Ovary (tissue), 9 donors: ENCODE results near the gene KREMEN1. TPM values are rescaled to one million over a fixed set of nuclear protein-coding genes. Genes with fewer than 3 reads are reported as not detected.

Experiments used
- DNase-seq, 5 donors: peaks; one replicate each; pipeline ENCODE4 v3.0.0-alpha.2; 2019 to 2020
- H3K27ac ChIP-seq, 2 donors: fragments of 200-600 bp; one replicate each; pipeline versions ENCODE4 v1.5.1 to v1.8.0; 2019 to 2022
- H3K27me3 ChIP-seq: fragments of 200-600 bp; one replicate; pipeline ENCODE4 v1.8.0; 2022
- H3K36me3 ChIP-seq: fragments of 200-600 bp; sonication (generic); one replicate; pipeline ENCODE4 v1.5.1; 2019
- H3K4me1 ChIP-seq: one replicate; pipeline ENCODE4 v1.8.1; 2013; ENCODE audit warnings: mild to moderate bottlenecking, moderate library complexity; ENCODE audit not compliant: insufficient read depth
- H3K4me3 ChIP-seq: fragments of 200-600 bp; sonication (generic); one replicate; pipeline ENCODE4 v1.5.1; 2017
- H3K9me3 ChIP-seq, 2 donors: fragments of 200-600 bp in 1 of 2; sonication (generic) in 1 of 2; one replicate each; pipeline versions ENCODE4 v1.5.1 to v1.8.1; 2013 to 2019; ENCODE audit warnings: mild to moderate bottlenecking in 1 of 2, moderate library complexity in 1 of 2
- EP300 ChIP-seq: sonication (generic); formaldehyde crosslinking; IDR thresholded peaks from one replicate; pipeline ENCODE4 v1.6.1; 2017; ENCODE audit warnings: antibody characterized with exemption
- POLR2A ChIP-seq: fragments of 450-650 bp; IDR thresholded peaks from one replicate; pipeline ENCODE4 v1.6.1; 2017; ENCODE audit warnings: antibody characterized with exemption, mild to moderate bottlenecking, moderate library complexity
- WGBS, 3 donors: extraction: QIAGEN DNeasy Blood & Tissue Kit in 1 of 3; methylation state at CpG; one replicate each; pipeline versions ENCODE4 v1.1.5 to v1.1.7; 2013 to 2017; 5-methylcytosine and 5-hydroxymethylcytosine counted together
- intact Hi-C, 4 donors: fragments of 100-400 bp; cut with DNase I; formaldehyde crosslinking; loops; one replicate each; pipeline versions ENCODE4 v1.11.0 to v1.15.1; 2022 to 2023
- polyA plus RNA-seq, 2 donors: library from polyadenylated mRNA; stranded (reverse); fragments of 200-250 nt in 1 of 2; fragments of 350-450 nt in 1 of 2; fragmentation: Illumina TruSeq in 1 of 2; extraction: RNeasy Lipid Tissue Mini Kit (QIAGEN cat#74804) in 1 of 2; gene quantifications; one replicate each; pipeline ENCODE4 v1.2.3, GENCODE V29; 2013 to 2014
- total RNA-seq, 7 donors: library from RNA; depleted of rRNA in 2 of 7; stranded (reverse); fragments of >200 nt in 2 of 7; fragmentation: NEBNext Ultra II Directional in 3 of 7; extraction: Animal tissue kit (Norgen Biotek cat#: 25700) in 3 of 7; gene quantifications; one replicate each; pipeline versions ENCODE4 v1.1.0 to v1.2.4, GENCODE V29; 2016 to 2023
- TF ChIP-seq, protein P1 (sequence below), 3 donors: fragments of 450-650 bp in 2 of 3; fragments of 200-600 bp in 1 of 3; IDR thresholded peaks; one replicate each; pipeline versions ENCODE4 v1.5.1 to v1.8.0; 2016 to 2022; ENCODE audit warnings: antibody characterized with exemption in 3 of 3, mild to moderate bottlenecking in 1 of 3
- donor health status: DM: no; HTN: no; CAD: no; lungs with moderate emphysema.
- donor health status: DM: no; HTN: no; CAD: no.
- donor health status: Bipolar disorder and iron deficiency.
- donor health status: DM: yes; HTN: yes; CAD: no.
- donor health status: DM: no; HTN: no; CAD: no.
- donor health status: DM: yes; HTN: yes; CAD: no.

The KREMEN1 gene
- total and polyA plus RNA-seq, 9 donors, result 15.4 to 49.5 (median 35.6) TPM

DNA sequence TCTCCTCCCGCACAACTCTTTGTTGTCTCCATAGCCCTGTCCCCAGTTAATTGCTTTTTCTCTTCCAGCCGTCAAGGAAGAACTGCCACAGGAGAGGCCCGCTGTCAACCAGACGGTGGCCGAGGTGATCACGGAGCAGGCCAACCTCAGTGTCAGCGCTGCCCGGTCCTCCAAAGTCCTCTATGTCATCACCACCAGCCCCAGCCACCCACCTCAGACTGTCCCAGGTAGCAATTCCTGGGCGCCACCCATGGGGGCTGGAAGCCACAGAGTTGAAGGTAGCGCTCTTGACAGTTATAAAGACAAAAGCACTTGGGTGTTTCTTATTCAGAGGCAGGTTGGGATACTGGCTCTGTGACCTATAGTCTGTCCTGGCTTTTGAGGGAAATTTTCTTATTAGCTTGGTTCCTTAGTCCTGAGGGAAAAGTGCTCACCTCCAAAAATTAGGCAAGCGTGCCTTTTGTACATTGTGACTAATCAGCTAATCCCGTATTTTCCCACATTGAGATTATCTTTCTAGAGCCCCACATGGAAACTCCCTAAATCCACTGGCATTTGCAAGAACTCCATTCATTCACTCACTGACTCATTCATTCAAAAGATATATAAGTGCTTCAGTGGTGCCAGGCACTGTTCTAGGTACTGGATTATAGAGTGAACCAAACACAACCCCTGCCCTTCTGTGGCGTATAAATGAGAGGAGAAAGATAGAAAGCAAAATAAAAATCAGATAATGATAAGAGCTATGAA is 65.9 kb downstream of the KREMEN1 start:
- Histone ChIP-seq H3K27me3 (no peaks in the 10 kb centered on the region), H3K36me3 (no peaks in the 10 kb centered on the region), H3K27ac (no peak overlapping the region), H3K9me3 (no peaks in the 10 kb centered on the region), H3K4me1 (no peaks in the 10 kb centered on the region), H3K4me3 (no peak overlapping the region)
- TF ChIP-seq, protein P1, sequence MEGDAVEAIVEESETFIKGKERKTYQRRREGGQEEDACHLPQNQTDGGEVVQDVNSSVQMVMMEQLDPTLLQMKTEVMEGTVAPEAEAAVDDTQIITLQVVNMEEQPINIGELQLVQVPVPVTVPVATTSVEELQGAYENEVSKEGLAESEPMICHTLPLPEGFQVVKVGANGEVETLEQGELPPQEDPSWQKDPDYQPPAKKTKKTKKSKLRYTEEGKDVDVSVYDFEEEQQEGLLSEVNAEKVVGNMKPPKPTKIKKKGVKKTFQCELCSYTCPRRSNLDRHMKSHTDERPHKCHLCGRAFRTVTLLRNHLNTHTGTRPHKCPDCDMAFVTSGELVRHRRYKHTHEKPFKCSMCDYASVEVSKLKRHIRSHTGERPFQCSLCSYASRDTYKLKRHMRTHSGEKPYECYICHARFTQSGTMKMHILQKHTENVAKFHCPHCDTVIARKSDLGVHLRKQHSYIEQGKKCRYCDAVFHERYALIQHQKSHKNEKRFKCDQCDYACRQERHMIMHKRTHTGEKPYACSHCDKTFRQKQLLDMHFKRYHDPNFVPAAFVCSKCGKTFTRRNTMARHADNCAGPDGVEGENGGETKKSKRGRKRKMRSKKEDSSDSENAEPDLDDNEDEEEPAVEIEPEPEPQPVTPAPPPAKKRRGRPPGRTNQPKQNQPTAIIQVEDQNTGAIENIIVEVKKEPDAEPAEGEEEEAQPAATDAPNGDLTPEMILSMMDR (IDR thresholded peaks at IDR 0.05), result no peak
- no peak for TF ChIP-seq POLR2A
- no peak for TF ChIP-seq EP300
- intact Hi-C loops, result no loop called here
- DNase-seq, result peak in 1 of 5 donors; percentile 6
- WGBS, 3 donors, result 93 to 94% (median 94%) methylated on average over 13 of the region's 13 CpGs

DNA sequence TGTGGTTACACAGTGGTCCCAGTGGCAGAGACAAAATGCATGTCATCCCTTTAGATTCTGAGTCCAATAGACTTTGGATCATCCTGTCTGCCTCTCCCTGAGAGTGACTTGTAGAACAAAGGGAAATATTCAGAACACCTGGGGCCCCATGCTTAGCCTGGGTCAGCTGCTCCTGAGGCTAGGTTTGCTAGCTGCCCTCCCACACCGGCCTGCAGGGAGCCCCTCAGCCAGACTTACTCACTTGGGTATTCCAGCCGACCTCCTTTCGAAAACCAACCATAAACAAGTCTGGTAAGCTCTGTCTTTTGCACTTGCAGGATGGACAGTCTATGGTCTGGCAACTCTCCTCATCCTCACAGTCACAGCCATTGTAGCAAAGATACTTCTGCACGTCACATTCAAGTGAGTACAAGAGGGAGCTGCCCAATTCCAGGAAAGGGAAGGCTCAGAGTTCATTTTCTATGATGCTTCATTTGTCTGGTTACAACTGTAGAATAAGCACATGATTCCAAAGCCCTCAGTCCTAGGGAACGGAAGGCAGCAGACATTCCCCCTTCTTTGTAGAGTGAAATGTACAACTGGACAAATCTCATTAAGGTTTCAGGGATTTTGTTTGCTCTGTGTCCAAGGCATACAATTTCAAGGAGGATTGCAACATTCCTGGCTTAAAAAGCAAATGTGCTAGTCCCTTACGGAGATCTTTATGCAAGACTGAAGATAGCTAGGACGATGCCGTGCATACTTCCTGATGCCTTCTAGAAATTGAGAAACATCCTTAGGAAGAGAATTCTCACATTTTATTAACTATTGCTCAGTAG is 67.3 kb downstream of the KREMEN1 start:
- DNase-seq, result no peak
- intact Hi-C loops, result no loop called here
- Histone ChIP-seq H3K9me3 (no peaks in the 10 kb centered on the region), H3K27ac (no peak overlapping the region), H3K4me1 (no peaks in the 10 kb centered on the region), H3K27me3 (no peaks in the 10 kb centered on the region), H3K4me3 (no peak overlapping the region), H3K36me3 (no peaks in the 10 kb centered on the region)
- TF ChIP-seq EP300 (no peak), POLR2A (no peak)
- TF ChIP-seq, protein P1 (IDR thresholded peaks at IDR 0.05), result no peak
- 41 to 54% (median 52%) methylated on average over 8 of the region's 8 CpGs for WGBS, 3 donors

DNA sequence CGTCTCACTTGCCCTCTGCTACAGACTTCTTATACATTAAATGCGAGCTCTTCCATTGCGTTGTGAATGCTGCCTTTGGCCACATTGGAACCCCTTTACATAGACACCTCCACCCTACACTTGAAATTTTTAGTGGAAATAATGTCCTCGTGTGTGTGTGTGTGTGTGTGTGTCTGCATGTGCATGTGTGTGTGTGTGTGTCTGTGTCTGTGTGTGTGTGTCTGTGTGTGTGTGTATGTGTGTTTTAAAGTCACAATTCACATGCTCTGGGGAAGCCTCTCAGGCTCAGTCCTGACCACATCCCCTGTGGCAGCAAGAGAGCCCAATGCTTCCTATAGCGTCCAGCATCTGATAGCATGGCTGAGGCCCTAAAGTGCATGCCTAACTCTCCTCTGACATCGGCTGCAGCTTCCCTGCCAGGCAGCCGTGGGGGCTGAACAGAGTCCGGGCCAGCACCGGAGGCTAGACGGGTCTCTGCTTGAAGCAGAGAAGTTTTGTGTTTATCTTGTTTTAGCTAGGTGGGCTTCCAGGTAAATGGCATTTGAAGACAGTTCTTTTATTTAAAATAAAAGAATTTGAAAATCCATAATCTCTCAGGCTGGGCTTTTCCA is 68.3 kb downstream of the KREMEN1 start:
- no peaks in the 10 kb centered on the region for H3K9me3 ChIP-seq
- WGBS, 3 donors, result 80 to 83% (median 80%) methylated on average over 10 of the region's 10 CpGs
- intact Hi-C loops, result no loop called here

DNA sequence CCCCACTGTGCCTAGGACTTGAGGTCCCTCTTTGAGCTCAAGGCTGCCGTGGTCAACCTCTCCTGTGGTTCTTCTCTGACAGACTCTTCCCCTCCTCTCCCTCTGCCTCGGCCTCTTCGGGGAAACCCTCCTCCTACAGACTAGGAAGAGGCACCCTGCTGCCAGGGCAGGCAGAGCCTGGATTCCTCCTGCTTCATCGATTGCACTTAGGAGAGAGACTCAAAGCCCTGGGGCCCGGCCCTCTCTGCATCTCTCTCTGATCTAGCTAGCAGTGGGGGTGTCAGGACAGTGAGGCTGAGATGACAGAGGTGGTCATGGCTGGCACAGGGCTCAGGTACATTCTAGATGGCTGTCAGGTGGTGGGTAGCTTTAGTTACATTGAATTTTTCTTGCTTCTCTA is 69.3 kb downstream of the KREMEN1 start:
- no peak overlapping the region for H3K4me3 ChIP-seq
- intact Hi-C loops, result no loop called here
- no peak for DNase-seq
- H3K36me3 ChIP-seq, result no peaks in the 10 kb centered on the region
- TF ChIP-seq EP300, result no peak
- TF ChIP-seq, protein P1 (IDR thresholded peaks at IDR 0.05), result no peak
- no peak for TF ChIP-seq POLR2A
- no peak overlapping the region for H3K27ac ChIP-seq
- no peaks in the 10 kb centered on the region for H3K4me1 ChIP-seq
- H3K27me3 ChIP-seq, result no peaks in the 10 kb centered on the region
- WGBS, 3 donors, result 76 to 86% (median 83%) methylated on average over 5 of the region's 5 CpGs
- no peaks in the 10 kb centered on the region for H3K9me3 ChIP-seq

More for the DNA sequence above, 68.3 kb downstream of the KREMEN1 start:
- TF ChIP-seq EP300, result no peak
- TF ChIP-seq, protein P1 (IDR thresholded peaks at IDR 0.05), result no peak
- no peak for TF ChIP-seq POLR2A
- Histone ChIP-seq H3K27ac (no peak overlapping the region), H3K4me1 (no peaks in the 10 kb centered on the region), H3K36me3 (no peaks in the 10 kb centered on the region), H3K27me3 (no peaks in the 10 kb centered on the region), H3K4me3 (no peak overlapping the region)
- no peak for DNase-seq
